Measurements from ENCODE around the gene CCSAP. TPM values are rescaled to one million over a fixed set of nuclear protein-coding genes. Genes with fewer than 3 reads are reported as not detected.

The CCSAP gene
- total and polyA plus RNA-seq, 2 of the 13 experiments (the other 11 are each of a cell fraction or from before 2014, with no cell fraction given) = 3.7 to 9.0 TPM

DNA sequence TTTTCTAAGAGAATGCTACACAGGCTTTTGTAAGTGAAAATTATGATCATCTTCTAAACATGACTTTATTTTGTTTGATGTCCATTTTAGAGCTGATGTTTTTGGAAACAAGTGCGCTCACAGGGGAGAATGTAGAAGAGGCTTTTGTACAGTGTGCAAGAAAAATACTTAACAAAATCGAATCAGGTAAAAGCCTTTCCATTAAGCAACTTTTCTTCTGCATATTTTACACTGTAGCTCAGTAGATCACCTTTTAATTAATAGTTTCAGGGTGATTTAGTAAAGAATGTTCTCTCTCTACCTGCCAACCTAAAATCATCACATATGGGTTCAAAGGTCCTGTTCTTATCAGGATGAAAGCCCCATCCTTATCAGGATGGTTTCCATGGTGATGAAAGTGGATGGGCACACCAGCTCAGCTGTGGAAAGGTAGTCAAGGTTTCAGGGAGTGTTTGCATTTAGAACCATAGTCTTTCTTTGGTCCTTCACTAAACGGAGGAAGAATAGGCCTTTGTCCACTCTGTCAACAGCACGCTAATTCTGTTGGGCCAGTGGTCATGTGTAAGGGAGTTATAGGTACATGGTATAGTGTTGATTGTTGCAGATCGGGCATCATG, 43.9 kb downstream of the CCSAP start (continued):
- no peak for TF ChIP-seq POLR2A (IDR thresholded peaks at IDR 0.05; ENCODE audit: insufficient read depth in 1 of 2, low read depth in 2 of 2, low read length in 2 of 2)
- no peak for TF ChIP-seq SCMH1 (CRISPR knock-in tag; IDR thresholded peaks at IDR 0.05; ENCODE audit: borderline replicate concordance)
- TF ChIP-seq, protein P1, sequence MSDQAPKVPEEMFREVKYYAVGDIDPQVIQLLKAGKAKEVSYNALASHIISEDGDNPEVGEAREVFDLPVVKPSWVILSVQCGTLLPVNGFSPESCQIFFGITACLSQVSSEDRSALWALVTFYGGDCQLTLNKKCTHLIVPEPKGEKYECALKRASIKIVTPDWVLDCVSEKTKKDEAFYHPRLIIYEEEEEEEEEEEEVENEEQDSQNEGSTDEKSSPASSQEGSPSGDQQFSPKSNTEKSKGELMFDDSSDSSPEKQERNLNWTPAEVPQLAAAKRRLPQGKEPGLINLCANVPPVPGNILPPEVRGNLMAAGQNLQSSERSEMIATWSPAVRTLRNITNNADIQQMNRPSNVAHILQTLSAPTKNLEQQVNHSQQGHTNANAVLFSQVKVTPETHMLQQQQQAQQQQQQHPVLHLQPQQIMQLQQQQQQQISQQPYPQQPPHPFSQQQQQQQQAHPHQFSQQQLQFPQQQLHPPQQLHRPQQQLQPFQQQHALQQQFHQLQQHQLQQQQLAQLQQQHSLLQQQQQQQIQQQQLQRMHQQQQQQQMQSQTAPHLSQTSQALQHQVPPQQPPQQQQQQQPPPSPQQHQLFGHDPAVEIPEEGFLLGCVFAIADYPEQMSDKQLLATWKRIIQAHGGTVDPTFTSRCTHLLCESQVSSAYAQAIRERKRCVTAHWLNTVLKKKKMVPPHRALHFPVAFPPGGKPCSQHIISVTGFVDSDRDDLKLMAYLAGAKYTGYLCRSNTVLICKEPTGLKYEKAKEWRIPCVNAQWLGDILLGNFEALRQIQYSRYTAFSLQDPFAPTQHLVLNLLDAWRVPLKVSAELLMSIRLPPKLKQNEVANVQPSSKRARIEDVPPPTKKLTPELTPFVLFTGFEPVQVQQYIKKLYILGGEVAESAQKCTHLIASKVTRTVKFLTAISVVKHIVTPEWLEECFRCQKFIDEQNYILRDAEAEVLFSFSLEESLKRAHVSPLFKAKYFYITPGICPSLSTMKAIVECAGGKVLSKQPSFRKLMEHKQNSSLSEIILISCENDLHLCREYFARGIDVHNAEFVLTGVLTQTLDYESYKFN (CRISPR knock-in tag; conservative IDR thresholded peaks at IDR 0.05) = peak; percentile 95
- peak; percentile 44; the same call in 1 of the 2 replicates for TF ChIP-seq DPF2 (CRISPR knock-in tag; IDR thresholded peaks at IDR 0.05; ENCODE audit: borderline replicate concordance, low read depth)
- no peak for TF ChIP-seq ZNF850 (CRISPR knock-in tag; conservative IDR thresholded peaks at IDR 0.05)
- no peak for TF ChIP-seq NBN (conservative IDR thresholded peaks at IDR 0.05)
- peak; percentile 94 for TF ChIP-seq ASH2L (IDR thresholded peaks at IDR 0.05; ENCODE audit: insufficient read length, low read depth, low read length)
- TF ChIP-seq RARA (CRISPR knock-in tag; IDR thresholded peaks at IDR 0.05) = peak; percentile 49
- TF ChIP-seq MXD4 (CRISPR knock-in tag; IDR thresholded peaks at IDR 0.05) = no peak

DNA sequence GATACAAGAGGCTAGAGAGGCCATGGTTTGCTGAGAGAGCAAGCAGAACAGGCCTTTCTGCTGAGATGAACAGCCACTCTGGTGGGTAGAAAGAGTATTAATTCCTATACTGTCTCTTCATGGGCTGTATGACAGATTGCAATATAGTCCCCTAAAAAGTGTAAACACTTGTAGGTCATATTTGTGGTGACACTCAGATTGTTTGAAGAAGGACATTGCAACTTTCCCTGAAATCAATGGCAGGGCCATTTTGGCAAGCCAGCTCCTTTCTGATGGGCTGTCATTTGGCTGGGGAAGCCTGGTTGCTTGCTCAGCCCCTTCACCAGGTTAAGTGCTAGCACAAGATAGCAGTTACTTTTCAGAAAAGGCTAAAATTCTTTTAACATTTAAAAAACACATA, 44.4 kb downstream of the CCSAP start:
- ATAC-seq = peak; percentile 36
- Histone ChIP-seq H4K20me1 (ENCODE audit: insufficient read depth, low read length) (no peaks in the 10 kb centered on the region), H3K4me2 (ENCODE audit: low read depth, low read length) (peak overlapping the region; percentile 36), H3K27ac (ENCODE audit: extremely low read length, insufficient read depth, low read length) (peak overlapping the region; percentile 91), H3K9ac (ENCODE audit: insufficient read depth, low read depth, low read length) (peak overlapping the region; percentile 31), H3K9me3 (ENCODE audit: low read length) (no peaks in the 10 kb centered on the region), H3K79me2 (ENCODE audit: insufficient read depth, low read length) (peaks cover 2% of the 10 kb centered on the region), H3K4me3 (replicated peaks in 1 of 3; ENCODE audit: insufficient read depth in 1 of 3, low read depth in 2 of 3, low read length in 3 of 3) (no peak overlapping the region), H3K36me3 (replicated peaks in 1 of 2; ENCODE audit: control insufficient read depth in 1 of 2, insufficient read depth in 2 of 2, low read length in 2 of 2) (peaks cover 20 to 41% of the 10 kb centered on the region in 2 experiments), H3K4me1 (ENCODE audit: insufficient read depth, low read length) (peaks cover 53% of the 10 kb centered on the region), H2AFZ (ENCODE audit: low read length) (no peak overlapping the region), H3K27me3 (ENCODE audit: control insufficient read depth in 1 of 2, insufficient read depth in 2 of 2, low read length in 2 of 2) (no peaks in the 10 kb centered on the region)
- in situ Hi-C loops (cut with HindIII; ENCODE audit: extremely low pct_ligation_motif_present, low pct_unique_long_range_greater_than_20kb) (no loop called here), intact Hi-C loops (cut with micrococcal nuclease; ENCODE audit: unreplicated experiment) (loop anchor here (2.0 kb wide), 1 partner anchor 24 kb away; no protein-coding TSS in a partner anchor)
- FAIRE-seq = peak; percentile 59
- no TSS peak for BruUV-seq (replicated peaks)
- peak; percentile 56 for DNase-seq (ENCODE audit: low spot score)
- ChIA-PET POLR2A (interaction anchor here (0.7 to 2.2 kb wide), 6 partner anchors 20 to 210 kb away, joined by 3 to 39 read pairs (median 6); partner anchors contain the start of genes NUP133 and RAB4A), CTCF (ENCODE audit: low intra/inter-chr PET ratio, low total read pairs) (no interaction called here)
- TF ChIP-seq CEBPB (IDR thresholded peaks at IDR 0.05; ENCODE audit: borderline replicate concordance, low read depth, low read length) (no peak; the same call in 1 of the 2 replicates), ZNF883 (CRISPR knock-in tag; IDR thresholded peaks at IDR 0.05; ENCODE audit: not compliant biosample characterization) (no peak), ZNF850 (CRISPR knock-in tag; conservative IDR thresholded peaks at IDR 0.05) (no peak), ZNF550 (CRISPR knock-in tag; IDR thresholded peaks at IDR 0.05; ENCODE audit: borderline replicate concordance) (no peak), GTF2F1 (IDR thresholded peaks at IDR 0.05; ENCODE audit: low read length) (no peak), MXI1 (IDR thresholded peaks at IDR 0.05; ENCODE audit: borderline replicate concordance, low read depth, low read length) (no peak), SMAD3 (CRISPR knock-in tag; IDR thresholded peaks at IDR 0.05) (no peak), SUZ12 (IDR thresholded peaks at IDR 0.05; ENCODE audit: low read depth, low read length) (no peak)
- TF ChIP-seq, protein P2, sequence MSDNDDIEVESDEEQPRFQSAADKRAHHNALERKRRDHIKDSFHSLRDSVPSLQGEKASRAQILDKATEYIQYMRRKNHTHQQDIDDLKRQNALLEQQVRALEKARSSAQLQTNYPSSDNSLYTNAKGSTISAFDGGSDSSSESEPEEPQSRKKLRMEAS (IDR thresholded peaks at IDR 0.05) = no peak
- TF ChIP-seq, protein P3, sequence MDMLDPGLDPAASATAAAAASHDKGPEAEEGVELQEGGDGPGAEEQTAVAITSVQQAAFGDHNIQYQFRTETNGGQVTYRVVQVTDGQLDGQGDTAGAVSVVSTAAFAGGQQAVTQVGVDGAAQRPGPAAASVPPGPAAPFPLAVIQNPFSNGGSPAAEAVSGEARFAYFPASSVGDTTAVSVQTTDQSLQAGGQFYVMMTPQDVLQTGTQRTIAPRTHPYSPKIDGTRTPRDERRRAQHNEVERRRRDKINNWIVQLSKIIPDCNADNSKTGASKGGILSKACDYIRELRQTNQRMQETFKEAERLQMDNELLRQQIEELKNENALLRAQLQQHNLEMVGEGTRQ (IDR thresholded peaks at IDR 0.05; ENCODE audit: low read depth, low read length) = no peak
- TF ChIP-seq, protein P3 (CRISPR knock-in tag; IDR thresholded peaks at IDR 0.05; ENCODE audit: borderline replicate concordance) = no peak
